HEK293 (cell line): ENCODE data around the gene RHOF.
A peak's percentile ranks its signal among the peaks of the same experiment; 100 is the strongest.

Experiments
- PATZ1 ChIP-seq: fragments of 450-650 bp; formaldehyde crosslinking; IDR thresholded peaks from 2 replicates; pipeline ENCODE4 v1.5.1; 2016; ENCODE audit warnings: missing biosample characterization, missing genetic modification characterization
- ZBTB8A ChIP-seq: fragments of 450-650 bp; formaldehyde crosslinking; IDR thresholded peaks from 2 replicates; pipeline ENCODE4 v1.5.1; 2016; ENCODE audit warnings: missing biosample characterization, missing genetic modification characterization
- ZNF16 ChIP-seq: fragments of 450-650 bp; formaldehyde crosslinking; IDR thresholded peaks from 2 replicates; pipeline ENCODE4 v1.5.1; 2016; ENCODE audit warnings: low read depth, missing biosample characterization, missing genetic modification characterization
- ZNF830 ChIP-seq: fragments of 450-650 bp; IDR thresholded peaks from 2 replicates; pipeline ENCODE4 v1.5.0; 2018; ENCODE audit warnings: missing biosample characterization, missing genetic modification characterization, low read depth, mild to moderate bottlenecking, moderate library complexity
- TF ChIP-seq, protein P1 (sequence below): fragments of 450-650 bp; formaldehyde crosslinking; IDR thresholded peaks from 2 replicates; pipeline ENCODE4 v1.5.1; 2016; ENCODE audit warnings: missing biosample characterization, missing genetic modification characterization

DNA sequence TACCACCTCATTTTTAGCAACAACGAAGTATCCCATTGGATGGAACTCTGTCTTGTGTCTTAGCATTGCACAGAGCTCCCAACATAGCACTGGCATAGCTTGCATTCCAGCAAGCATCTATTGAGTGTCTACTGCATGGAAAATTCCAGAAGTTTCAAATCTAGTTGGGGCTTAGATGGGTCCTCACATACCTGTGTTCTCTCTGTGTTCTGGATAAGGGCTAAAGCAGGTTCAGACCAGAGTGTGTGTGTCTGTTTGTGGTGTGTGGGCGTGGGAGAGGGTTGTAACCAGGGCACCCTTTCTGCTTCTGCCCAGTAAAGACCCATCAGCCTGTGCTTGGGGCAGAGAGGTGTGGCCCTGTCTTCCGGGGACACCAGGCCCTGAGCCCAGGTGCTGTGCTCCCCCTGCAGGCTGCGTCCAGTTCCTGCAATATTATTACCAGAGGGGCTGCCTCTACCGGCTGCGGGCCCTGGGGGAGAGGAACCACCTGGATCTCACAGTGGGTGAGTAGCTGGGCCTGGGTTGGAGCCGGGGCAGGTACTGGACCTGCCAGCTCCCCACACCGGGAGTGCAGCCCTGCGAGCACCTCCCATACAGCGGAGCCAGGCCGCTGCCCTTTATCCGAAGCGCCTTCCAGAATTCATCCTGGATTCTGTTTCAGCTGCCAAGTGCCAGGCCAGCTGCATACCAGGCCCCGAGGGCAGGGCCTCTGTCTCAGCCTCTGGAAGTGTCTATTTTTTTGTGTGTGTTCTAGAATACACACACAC, 20.3 kb downstream of the RHOF start:
- TF ChIP-seq, protein P1, sequence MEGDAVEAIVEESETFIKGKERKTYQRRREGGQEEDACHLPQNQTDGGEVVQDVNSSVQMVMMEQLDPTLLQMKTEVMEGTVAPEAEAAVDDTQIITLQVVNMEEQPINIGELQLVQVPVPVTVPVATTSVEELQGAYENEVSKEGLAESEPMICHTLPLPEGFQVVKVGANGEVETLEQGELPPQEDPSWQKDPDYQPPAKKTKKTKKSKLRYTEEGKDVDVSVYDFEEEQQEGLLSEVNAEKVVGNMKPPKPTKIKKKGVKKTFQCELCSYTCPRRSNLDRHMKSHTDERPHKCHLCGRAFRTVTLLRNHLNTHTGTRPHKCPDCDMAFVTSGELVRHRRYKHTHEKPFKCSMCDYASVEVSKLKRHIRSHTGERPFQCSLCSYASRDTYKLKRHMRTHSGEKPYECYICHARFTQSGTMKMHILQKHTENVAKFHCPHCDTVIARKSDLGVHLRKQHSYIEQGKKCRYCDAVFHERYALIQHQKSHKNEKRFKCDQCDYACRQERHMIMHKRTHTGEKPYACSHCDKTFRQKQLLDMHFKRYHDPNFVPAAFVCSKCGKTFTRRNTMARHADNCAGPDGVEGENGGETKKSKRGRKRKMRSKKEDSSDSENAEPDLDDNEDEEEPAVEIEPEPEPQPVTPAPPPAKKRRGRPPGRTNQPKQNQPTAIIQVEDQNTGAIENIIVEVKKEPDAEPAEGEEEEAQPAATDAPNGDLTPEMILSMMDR (tag by site-specific recombination) = peak; percentile 76
- peak; percentile 41; the same call in 1 of the 2 replicates for TF ChIP-seq PATZ1 (tag by site-specific recombination)
- no peak for TF ChIP-seq ZNF830 (tag by site-specific recombination)
- peak; percentile 69 for TF ChIP-seq ZBTB8A (tag by site-specific recombination)
- TF ChIP-seq ZNF16 = no peak
